Measurements from ENCODE around the gene CRADD. TPM values are rescaled to one million over a fixed set of nuclear protein-coding genes. Genes with fewer than 3 reads are reported as not detected.
"Not testable (repeated sequence)": the region's sequence is repeated elsewhere in the genome, so short reads cannot be mapped to it uniquely, and the experiment has no call there.

The CRADD gene
- total RNA-seq, 1 donor from 2014 or later = 10.3 TPM

- no peak for DNase-seq
Measured at GRCh38 chr12:93738199-93739058, 61.3 kb downstream of the CRADD start.

GRCh38 chr12:93740751-93741150 lies 63.6 kb downstream of the CRADD start:
- DNase-seq = no peak

GRCh38 chr12:93741659-93742109 lies 64.5 kb downstream of the CRADD start:
- no peak for DNase-seq

- DNase-seq = peak; percentile 61
Measured at GRCh38 chr12:93742110-93742934, 65.1 kb downstream of the CRADD start.

- DNase-seq = no peak
Measured at GRCh38 chr12:93743229-93743998, 66.2 kb downstream of the CRADD start.

- DNase-seq = no peak
Measured at GRCh38 chr12:93743999-93744689, 67.0 kb downstream of the CRADD start.

GRCh38 chr12:93745286-93745685 lies 68.1 kb downstream of the CRADD start:
- DNase-seq = no peak

- DNase-seq = no peak
Measured at GRCh38 chr12:93746572-93747168, 69.5 kb downstream of the CRADD start.

GRCh38 chr12:93748672-93749383 lies 71.7 kb downstream of the CRADD start:
- no peak for DNase-seq

GRCh38 chr12:93749515-93749914 lies 72.3 kb downstream of the CRADD start:
- no peak for DNase-seq

- no peak for DNase-seq
Measured at GRCh38 chr12:93750056-93750455, 72.9 kb downstream of the CRADD start.

GRCh38 chr12:93751864-93752610 lies 74.9 kb downstream of the CRADD start:
- no peak for DNase-seq

- DNase-seq = no peak
Measured at GRCh38 chr12:93753285-93753684, 76.1 kb downstream of the CRADD start.

GRCh38 chr12:93753838-93754429 lies 76.8 kb downstream of the CRADD start:
- no peak for DNase-seq

- not testable (repeated sequence) for DNase-seq
Measured at GRCh38 chr12:93754859-93755258, 77.7 kb downstream of the CRADD start.

- DNase-seq = no peak
Measured at GRCh38 chr12:93756288-93756687, 79.1 kb downstream of the CRADD start.

GRCh38 chr12:93757792-93758694 lies 80.9 kb downstream of the CRADD start:
- no peak for DNase-seq

- no peak for DNase-seq
Measured at GRCh38 chr12:93758801-93759373, 81.7 kb downstream of the CRADD start.

All from occipital lobe (tissue), 2 donors.